H1 (cell line): ENCODE data around the gene ZNF488. TPM values are rescaled to one million over a fixed set of nuclear protein-coding genes. Genes with fewer than 3 reads are reported as not detected.

Experiments used
- RNF2 ChIP-seq: fragments of 200-900, 300-1000 bp; sonication (generic); IDR thresholded peaks from 2 replicates; pipeline ENCODE4 v1.7.1; 2016; ENCODE audit warnings: borderline replicate concordance, low read depth, mild to moderate bottlenecking, antibody characterized with exemption, low read length; ENCODE audit not compliant: poor library complexity, severe bottlenecking; ENCODE audit errors: missing control alignments
- polyA plus RNA-seq, 7 experiments: library from polyadenylated mRNA; depleted of rRNA in 3 of 7; stranded (reverse) in 5 of 7; unstranded in 2 of 7; fragments of >200 nt in 5 of 7; fragments of 200-250 nt in 2 of 7; gene quantifications; 1 replicate in 5 of 7; 2 replicates in 1 of 7; 4 replicates in 1 of 7; pipeline versions ENCODE4 v1.2.1 to v1.2.3, GENCODE V29; 2011 to 2013; ENCODE audit warnings: missing spikeins in 2 of 7, mixed read lengths in 2 of 7
- total RNA-seq: library from RNA; stranded (reverse); fragmentation: NEBNext Ultra II Directional; extraction: Animal tissue kit (Norgen Biotek cat#: 25700); gene quantifications from 2 replicates; pipeline ENCODE4 v1.2.1, GENCODE V29; 2021

ZNF488 gene
- total and polyA plus RNA-seq, 2 of the 8 experiments (the other 6 are each of a cell fraction or from before 2014, with no cell fraction given) = 7.9 to 11.4 TPM

GRCh38 chr10:47330804-47331203, 53.3 kb downstream of the ZNF488 start (continued):
- TF ChIP-seq RNF2 = no peak
